GM23338 (cell line): Measurements from ENCODE around the gene CYGB. TPM values are rescaled to one million over a fixed set of nuclear protein-coding genes. Genes with fewer than 3 reads are reported as not detected.
A peak's percentile ranks its signal among the peaks of the same experiment; 100 is the strongest.

Source experiments
- ATAC-seq: fragments of 200-7000 bp; cut with Tn5 transposase; 3 replicates; pipeline ENCODE4 v1.9.1; 2020
- DNase-seq: peaks from one replicate; pipeline ENCODE4 v3.0.0-alpha.2; 2015; ENCODE audit warnings: low spot score
- H2AFZ ChIP-seq: fragments of 200-600 bp; sonication (generic); 2 replicates; pipeline ENCODE4 v1.8.0; 2016; ENCODE audit warnings: antibody characterized with exemption, mild to moderate bottlenecking, moderate library complexity
- H3F3A ChIP-seq: fragments of 200-600 bp; sonication (generic); replicated peaks from 2 replicates; pipeline ENCODE4 v1.8.0; 2017; ENCODE audit warnings: antibody characterized with exemption, mixed run types, low read depth
- H3K27ac ChIP-seq: fragments of 200-600 bp; sonication (generic); 2 replicates; pipeline ENCODE4 v1.6.1; 2016; ENCODE audit warnings: low read depth
- H3K27me3 ChIP-seq: fragments of 200-600 bp; sonication (generic); 2 replicates; pipeline ENCODE4 v1.8.0; 2016; ENCODE audit warnings: mild to moderate bottlenecking, mixed run types, moderate library complexity; ENCODE audit not compliant: insufficient read depth
- H3K36me3 ChIP-seq: fragments of 200-600 bp; sonication (generic); 2 replicates; pipeline ENCODE4 v1.8.0; 2016; ENCODE audit warnings: mild to moderate bottlenecking; ENCODE audit not compliant: insufficient read depth
- H3K4me1 ChIP-seq: fragments of 200-600 bp; sonication (generic); 2 replicates; pipeline ENCODE4 v1.8.0; 2016; ENCODE audit warnings: mild to moderate bottlenecking, moderate library complexity; ENCODE audit not compliant: insufficient read depth
- H3K4me2 ChIP-seq: fragments of 200-600 bp; sonication (generic); 2 replicates; pipeline ENCODE4 v1.7.1; 2017; ENCODE audit warnings: mixed run types
- H3K4me3 ChIP-seq: fragments of 200-600 bp; sonication (generic); 2 replicates; pipeline ENCODE4 v1.6.1; 2016; ENCODE audit warnings: mixed run types
- H3K79me2 ChIP-seq: fragments of 200-600 bp; sonication (generic); replicated peaks from 2 replicates; pipeline ENCODE4 v1.8.0; 2017; ENCODE audit warnings: mild to moderate bottlenecking; ENCODE audit not compliant: insufficient read depth
- H3K9me2 ChIP-seq: fragments of 200-600 bp; sonication (generic); 2 replicates; pipeline ENCODE4 v1.8.0; 2017; ENCODE audit not compliant: insufficient read depth
- H4K20me1 ChIP-seq: fragments of 200-600 bp; sonication (generic); replicated peaks from 2 replicates; pipeline ENCODE4 v1.8.0; 2017; ENCODE audit warnings: mild to moderate bottlenecking; ENCODE audit not compliant: insufficient read depth
- H3K27ac Mint-ChIP-seq: 2 replicates; pipeline ENCODE4 v1.8.0; 2020; ENCODE audit warnings: inconsistent platforms, mild to moderate bottlenecking, moderate library complexity, mixed read lengths
- H3K27me3 Mint-ChIP-seq: 3 replicates; pipeline ENCODE4 v1.8.0; 2022; ENCODE audit warnings: low read depth, mild to moderate bottlenecking, moderate library complexity, mixed read lengths, inconsistent platforms; ENCODE audit not compliant: insufficient read depth, poor library complexity
- H3K36me3 Mint-ChIP-seq: 3 replicates; pipeline ENCODE4 v1.8.0; 2021; ENCODE audit warnings: low read depth, mild to moderate bottlenecking, inconsistent platforms, moderate library complexity, mixed read lengths
- H3K4me1 Mint-ChIP-seq: 3 replicates; pipeline ENCODE4 v1.8.0; 2020; ENCODE audit warnings: mild to moderate bottlenecking, inconsistent platforms, mixed read lengths
- H3K4me3 Mint-ChIP-seq: 3 replicates; pipeline ENCODE4 v1.8.0; 2021; ENCODE audit warnings: moderate library complexity, mild to moderate bottlenecking, inconsistent platforms, mixed read lengths
- H3K9me3 Mint-ChIP-seq: 3 replicates; pipeline ENCODE4 v1.8.0; 2020; ENCODE audit warnings: moderate library complexity, mild to moderate bottlenecking, inconsistent platforms, mixed read lengths
- CREB1 ChIP-seq: fragments of 250-450 bp; sonication (Bioruptor Pico); IDR thresholded peaks from 2 replicates; pipeline ENCODE4 v1.5.0; 2020; ENCODE audit warnings: low read depth, mild to moderate bottlenecking, moderate library complexity
- ETS1 ChIP-seq: IDR thresholded peaks from 2 replicates; pipeline ENCODE4 v1.6.1; 2016; ENCODE audit warnings: antibody characterized with exemption
- EZH2 ChIP-seq: fragments of 200-600 bp; sonication (generic); IDR thresholded peaks from one replicate; pipeline ENCODE4 v1.8.0; 2017; ENCODE audit warnings: antibody characterized with exemption, mild to moderate bottlenecking, low read depth; ENCODE audit not compliant: unreplicated experiment
- JUNB ChIP-seq: IDR thresholded peaks from one replicate; pipeline ENCODE4 v1.6.1; 2016; ENCODE audit warnings: antibody characterized with exemption; ENCODE audit not compliant: unreplicated experiment
- REST ChIP-seq: IDR thresholded peaks from one replicate; pipeline ENCODE4 v1.6.1; 2018; ENCODE audit warnings: antibody characterized with exemption; ENCODE audit not compliant: unreplicated experiment
- STAT1 ChIP-seq: IDR thresholded peaks from one replicate; pipeline ENCODE4 v1.6.1; 2016; ENCODE audit warnings: antibody characterized with exemption; ENCODE audit not compliant: unreplicated experiment
- ZNF462 ChIP-seq: fragments of 250-450 bp; sonication (Bioruptor Pico); IDR thresholded peaks from 2 replicates; pipeline ENCODE4 v1.5.0; 2020; ENCODE audit warnings: mild to moderate bottlenecking, moderate library complexity
- polyA plus RNA-seq: library from polyadenylated mRNA; unstranded; fragments of >200 nt; fragmentation: Nextera tagmentation; extraction: Ambion mirVana; gene quantifications from 2 replicates; pipeline ENCODE4 v1.2.1, GENCODE V29; 2016
- total RNA-seq: library from RNA; depleted of rRNA; stranded (reverse); fragments of >200 nt; shearing (Covaris generic); gene quantifications from 2 replicates; pipeline ENCODE4 v1.2.3, GENCODE V29; 2014

CYGB gene
- total and polyA plus RNA-seq, 2 experiments from 2014 or later: 1.2 to 1.7 TPM

GRCh38 chr17:76500074-76500746 is 37.3 kb downstream of the CYGB start:
- Histone ChIP-seq H3K9me2 (no peaks in the 10 kb centered on the region), H3K36me3 (no peaks in the 10 kb centered on the region), H3F3A (0 out of 2 replicates have a peak, but pooled peaks cover 3% of the 10 kb centered on the region), H3K79me2 (peaks cover 3% of the 10 kb centered on the region; the same call in 1 of the 2 replicates), H3K27me3 (peaks cover 4% of the 10 kb centered on the region; the same call in 1 of the 2 replicates), H3K27ac (no peak overlapping the region), H3K4me2 (peak overlapping the region; percentile 94), H3K4me3 (peak overlapping the region; percentile 87), H2AFZ (no peak overlapping the region), H3K4me1 (peaks cover 25% of the 10 kb centered on the region; the same call in 1 of the 2 replicates), H4K20me1 (no peaks in the 10 kb centered on the region; the same call in 1 of the 2 replicates)
- ATAC-seq (peak; percentile 2; the same call in 2 of the 3 replicates), DNase-seq (no peak)
- TF ChIP-seq JUNB (no peak), CREB1 (CRISPR knock-in tag) (no peak)
- no peaks in the 10 kb centered on the region for H3K36me3 Mint-ChIP-seq
- H3K9me3 Mint-ChIP-seq: no peaks in the 10 kb centered on the region
- H3K27ac Mint-ChIP-seq: no peak overlapping the region
- H3K4me3 Mint-ChIP-seq: peak overlapping the region; percentile 80
- peaks cover 54% of the 10 kb centered on the region for H3K4me1 Mint-ChIP-seq
- H3K27me3 Mint-ChIP-seq: peaks cover 22% of the 10 kb centered on the region

GRCh38 chr17:76499267-76499667 is 38.2 kb downstream of the CYGB start:
- H3K4me2 ChIP-seq: 0 out of 2 replicates have a peak overlapping the region, but pooled peaks have one; percentile 60
- ATAC-seq: no peak
- no peak for TF ChIP-seq STAT1
- no peak for TF ChIP-seq REST
- TF ChIP-seq ZNF462 (CRISPR knock-in tag): no peak
- TF ChIP-seq EZH2: no peak
- no peak for TF ChIP-seq ETS1
- no peak for TF ChIP-seq CREB1 (CRISPR knock-in tag)

More at GRCh38 chr17:76499267-76499667, 38.2 kb downstream of the CYGB start:
- H4K20me1 ChIP-seq: peaks cover under 1% of the 10 kb centered on the region; the same call in 1 of the 2 replicates
- H3K4me3 ChIP-seq: no peak overlapping the region
- H3K9me3 Mint-ChIP-seq: no peaks in the 10 kb centered on the region
- H3K27me3 Mint-ChIP-seq: peaks cover 22% of the 10 kb centered on the region
- no peaks in the 10 kb centered on the region for H3K36me3 Mint-ChIP-seq
- DNase-seq: no peak
- no peaks in the 10 kb centered on the region for H3K36me3 ChIP-seq
- peaks cover 3% of the 10 kb centered on the region; the same call in 1 of the 2 replicates for H3K79me2 ChIP-seq
- H3K27me3 ChIP-seq: peaks cover 4% of the 10 kb centered on the region; the same call in 1 of the 2 replicates
- H3K27ac ChIP-seq: no peak overlapping the region
- H3K4me1 ChIP-seq: peaks cover 25% of the 10 kb centered on the region; the same call in 1 of the 2 replicates
- 0 out of 2 replicates have a peak, but pooled peaks cover 3% of the 10 kb centered on the region for H3F3A ChIP-seq
- no peaks in the 10 kb centered on the region for H3K9me2 ChIP-seq
- H3K27ac Mint-ChIP-seq: no peak overlapping the region
- H3K4me3 Mint-ChIP-seq: peak overlapping the region; percentile 23; the same call in 1 of the 3 replicates
- H3K4me1 Mint-ChIP-seq: peaks cover 54% of the 10 kb centered on the region
- no peak overlapping the region for H2AFZ ChIP-seq
